Limb (tissue), 2 donors: Measurements from ENCODE around the gene MTERF4.
A peak's percentile ranks its signal among the peaks of the same experiment; 100 is the strongest.

Experiments
- DNase-seq, 2 donors: peaks; one replicate each; pipeline ENCODE4 v3.0.0-alpha.2; 2016; ENCODE audit errors: extremely low spot score in 2 of 2

MTERF4 gene

DNA sequence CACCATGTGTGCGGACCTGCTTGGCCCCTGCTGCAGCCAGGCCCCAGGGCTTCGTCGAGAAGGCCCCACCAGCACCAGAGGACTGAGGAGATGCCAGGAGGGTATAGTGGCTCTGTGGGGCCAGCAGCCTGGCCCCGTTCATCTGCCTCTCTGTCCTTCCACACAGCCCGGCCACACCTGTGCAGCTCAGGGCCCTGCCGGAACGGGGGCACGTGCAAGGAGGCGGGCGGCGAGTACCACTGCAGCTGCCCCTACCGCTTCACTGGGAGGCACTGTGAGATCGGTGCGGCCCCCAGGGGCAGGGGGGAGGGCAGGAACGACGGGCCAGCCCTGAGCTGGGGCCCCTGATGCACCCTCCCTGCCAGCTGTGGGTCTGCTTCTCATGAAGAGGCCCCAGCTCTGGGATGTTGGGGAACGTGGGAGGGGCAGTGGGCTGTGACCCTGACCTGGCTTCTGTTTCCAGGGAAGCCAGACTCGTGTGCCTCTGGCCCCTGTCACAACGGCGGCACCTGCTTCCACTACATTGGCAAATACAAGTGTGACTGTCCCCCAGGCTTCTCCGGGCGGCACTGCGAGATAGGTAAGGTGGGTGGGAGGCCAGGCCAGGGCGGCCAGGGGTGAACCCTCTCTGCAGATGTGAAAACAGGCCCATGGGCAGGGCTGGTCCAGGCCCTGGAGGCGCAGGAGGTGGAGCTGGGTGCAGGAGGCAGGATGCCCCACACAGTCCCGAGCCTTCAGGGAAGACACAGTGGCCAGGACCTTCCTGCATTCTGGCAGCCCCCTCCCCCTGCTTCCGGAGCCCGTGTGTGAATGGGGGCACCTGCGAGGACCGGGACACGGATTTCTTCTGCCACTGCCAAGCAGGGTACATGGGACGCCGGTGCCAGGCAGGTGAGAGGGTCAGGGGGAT lies 50.3 kb downstream of the MTERF4 start:
- DNase-seq, result no peak

DNA sequence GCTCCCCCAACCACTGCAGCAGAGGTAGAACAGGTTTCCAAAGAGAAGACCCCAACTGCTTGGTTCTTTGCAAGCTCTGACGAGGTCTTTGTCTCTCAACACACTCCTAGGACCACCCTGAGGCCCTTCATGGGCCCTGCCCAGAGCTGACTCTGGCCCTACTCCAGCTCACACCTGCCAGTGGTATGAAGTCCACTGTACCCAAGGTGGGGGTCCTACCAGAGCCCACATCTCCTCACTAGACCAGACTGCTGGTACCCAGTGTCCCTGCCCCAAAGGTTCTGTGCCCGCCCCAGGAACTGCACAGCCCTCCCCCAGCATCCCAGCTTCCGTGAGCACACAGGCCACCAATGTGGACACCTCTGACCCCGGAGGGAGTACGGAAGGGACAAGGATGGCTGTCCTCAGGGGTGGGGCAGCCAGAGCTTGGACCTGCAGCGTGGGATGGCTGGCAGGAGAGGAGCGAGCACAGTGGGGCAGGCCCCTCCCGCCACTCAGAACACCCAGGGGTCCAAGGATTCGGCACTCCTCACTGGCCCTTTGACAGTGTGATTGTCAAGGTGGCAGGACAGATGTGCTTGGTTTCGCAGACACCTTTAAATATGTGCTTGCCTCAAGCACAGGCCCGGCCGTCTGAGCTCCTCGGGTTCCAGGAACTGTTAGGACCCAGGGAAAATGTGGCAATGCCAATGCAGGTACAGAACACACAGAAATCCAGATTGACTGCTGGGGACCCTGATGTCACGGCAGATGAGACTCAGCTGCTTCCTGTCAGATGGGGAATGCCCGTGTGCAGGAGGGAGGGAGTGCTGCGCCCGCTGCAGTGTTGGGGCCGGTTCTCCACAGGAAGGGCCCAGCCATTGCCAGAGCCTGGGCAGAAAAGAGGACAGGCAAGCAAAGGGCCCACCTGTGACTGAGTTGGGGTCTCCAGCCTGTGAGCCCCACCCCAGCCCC lies 51.2 kb downstream of the MTERF4 start:
- DNase-seq, result no peak

GRCh38 chr2:241049739-241050623 lies 52.1 kb downstream of the MTERF4 start:
- DNase-seq, result peak; percentile 26 to 69

DNA sequence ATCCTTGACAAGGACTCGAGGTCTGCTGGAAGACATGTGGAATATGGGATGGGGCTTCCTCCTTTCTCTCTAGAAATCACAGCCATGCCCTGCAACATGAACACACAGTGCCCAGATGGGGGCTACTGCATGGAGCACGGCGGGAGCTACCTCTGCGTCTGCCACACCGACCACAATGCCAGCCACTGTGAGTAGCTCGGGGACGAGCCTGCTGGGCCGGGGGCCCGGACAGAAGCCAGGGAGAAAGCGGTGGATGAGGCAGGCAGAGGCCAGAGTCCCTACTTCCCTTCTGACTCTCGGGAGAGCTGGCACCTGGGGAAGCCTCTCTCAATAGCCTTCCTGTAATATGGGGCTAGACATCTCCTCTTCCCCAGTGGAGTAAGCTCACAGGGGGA lies 53.1 kb downstream of the MTERF4 start:
- DNase-seq, result no peak

- no peak for DNase-seq
These were observed 53.7 kb downstream of the MTERF4 start for GRCh38 chr2:241048149-241048948.

DNA sequence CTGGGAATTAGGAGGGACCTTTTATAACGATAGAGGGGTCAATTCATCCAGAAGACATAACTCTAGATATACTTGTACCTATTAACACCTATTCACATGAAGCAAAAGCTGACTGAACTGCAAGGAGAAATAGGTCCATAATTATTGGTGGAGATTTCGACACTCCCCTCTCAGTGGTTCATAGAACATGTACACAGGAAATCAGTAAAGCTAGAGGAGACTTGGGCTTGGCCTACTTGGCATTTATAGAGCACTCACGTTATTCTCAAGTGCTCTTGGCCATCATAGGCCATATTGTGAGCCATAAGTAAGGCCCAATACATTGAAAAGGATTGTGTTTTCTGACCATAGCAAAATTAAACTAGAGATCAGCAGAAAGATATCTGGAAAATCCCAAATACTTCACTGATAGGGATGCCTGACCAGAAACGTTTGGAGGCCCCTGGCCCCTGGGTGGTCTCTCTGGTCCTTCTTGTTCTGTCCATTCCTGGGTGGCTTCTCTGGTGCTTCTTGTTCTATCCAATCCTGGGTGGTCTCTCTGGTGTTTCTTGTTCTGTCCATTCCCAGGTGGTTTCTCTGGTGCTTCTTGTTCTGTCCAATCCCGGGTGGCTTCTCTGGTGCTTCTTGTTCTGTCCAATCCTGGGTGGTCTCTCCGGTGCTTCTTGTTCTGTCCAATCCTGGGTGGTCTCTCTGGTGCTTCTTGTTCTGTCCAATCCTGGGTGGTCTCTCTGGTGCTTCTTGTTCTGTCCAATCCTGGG lies 54.7 kb downstream of the MTERF4 start:
- DNase-seq, result no peak
